ENCODE results near the gene DAGLA.

Gene DAGLA

GRCh38 chr11:61635787-61636186, 44.4 kb upstream of the DAGLA start:
- Histone ChIP-seq H3K9ac (ENCODE audit: low read length) (no peak overlapping the region), H3K4me3 (ENCODE audit: insufficient read depth, low read length, poor library complexity, severe bottlenecking) (no peak overlapping the region), H3K9me3 (ENCODE audit: insufficient read depth, low read length) (no peaks in the 10 kb centered on the region), H3F3A (ENCODE audit: insufficient read depth) (no peaks in the 10 kb centered on the region), H3K27ac (ENCODE audit: low read depth, low read length) (no peak overlapping the region), H3K79me2 (ENCODE audit: insufficient read depth, low read length) (no peaks in the 10 kb centered on the region), H3K9me2 (replicated peaks; ENCODE audit: insufficient read depth, low read length) (no peaks in the 10 kb centered on the region), H2AFZ (ENCODE audit: low read depth, low read length, severe bottlenecking) (no peak overlapping the region), H3K36me3 (ENCODE audit: low read length) (no peaks in the 10 kb centered on the region), H4K20me1 (ENCODE audit: low read depth, low read length) (no peaks in the 10 kb centered on the region), H3K4me2 (ENCODE audit: low read depth, low read length, poor library complexity, severe bottlenecking) (no peak overlapping the region), H3K27me3 (ENCODE audit: low read length) (no peaks in the 10 kb centered on the region)
- TF ChIP-seq CTCF (IDR thresholded peaks at IDR 0.05; ENCODE audit: insufficient read depth, low read length, poor library complexity, severe bottlenecking) = no peak
- TF ChIP-seq EZH2phosphoT487 (conservative IDR thresholded peaks at IDR 0.05; ENCODE audit: low read length) = no peak

- Histone ChIP-seq H4K20me1 (ENCODE audit: low read depth, low read length) (no peaks in the 10 kb centered on the region), H3K9me3 (ENCODE audit: insufficient read depth, low read length) (no peaks in the 10 kb centered on the region), H3K79me2 (ENCODE audit: insufficient read depth, low read length) (no peaks in the 10 kb centered on the region), H3K4me2 (ENCODE audit: low read depth, low read length, poor library complexity, severe bottlenecking) (no peak overlapping the region), H3K36me3 (ENCODE audit: low read length) (no peaks in the 10 kb centered on the region), H3K9ac (ENCODE audit: low read length) (no peak overlapping the region), H2AFZ (ENCODE audit: low read depth, low read length, severe bottlenecking) (no peak overlapping the region), H3F3A (ENCODE audit: insufficient read depth) (no peaks in the 10 kb centered on the region), H3K4me3 (ENCODE audit: insufficient read depth, low read length, poor library complexity, severe bottlenecking) (no peak overlapping the region), H3K9me2 (replicated peaks; ENCODE audit: insufficient read depth, low read length) (no peaks in the 10 kb centered on the region), H3K27ac (ENCODE audit: low read depth, low read length) (no peak overlapping the region), H3K27me3 (ENCODE audit: low read length) (no peaks in the 10 kb centered on the region)
- no peak for TF ChIP-seq CTCF (IDR thresholded peaks at IDR 0.05; ENCODE audit: insufficient read depth, low read length, poor library complexity, severe bottlenecking)
- no peak for TF ChIP-seq EZH2phosphoT487 (conservative IDR thresholded peaks at IDR 0.05; ENCODE audit: low read length)
Observed at GRCh38 chr11:61636676-61637075, 43.5 kb upstream of the DAGLA start.

- Histone ChIP-seq H3K36me3 (ENCODE audit: low read length) (no peaks in the 10 kb centered on the region), H3K9me2 (replicated peaks; ENCODE audit: insufficient read depth, low read length) (no peaks in the 10 kb centered on the region), H4K20me1 (ENCODE audit: low read depth, low read length) (no peaks in the 10 kb centered on the region), H3K79me2 (ENCODE audit: insufficient read depth, low read length) (no peaks in the 10 kb centered on the region), H3K4me3 (ENCODE audit: insufficient read depth, low read length, poor library complexity, severe bottlenecking) (no peak overlapping the region), H3K4me2 (ENCODE audit: low read depth, low read length, poor library complexity, severe bottlenecking) (no peak overlapping the region), H2AFZ (ENCODE audit: low read depth, low read length, severe bottlenecking) (no peak overlapping the region), H3K27me3 (ENCODE audit: low read length) (no peaks in the 10 kb centered on the region), H3K9me3 (ENCODE audit: insufficient read depth, low read length) (no peaks in the 10 kb centered on the region), H3K27ac (ENCODE audit: low read depth, low read length) (no peak overlapping the region), H3F3A (ENCODE audit: insufficient read depth) (no peaks in the 10 kb centered on the region), H3K9ac (ENCODE audit: low read length) (no peak overlapping the region)
- TF ChIP-seq CTCF (IDR thresholded peaks at IDR 0.05; ENCODE audit: insufficient read depth, low read length, poor library complexity, severe bottlenecking) = no peak
- no peak for TF ChIP-seq EZH2phosphoT487 (conservative IDR thresholded peaks at IDR 0.05; ENCODE audit: low read length)
Observed at GRCh38 chr11:61637277-61637676, 42.9 kb upstream of the DAGLA start.

Data from SU-DHL-6 (cell line).